SIG-M5 (cell line): ENCODE results near the gene TSHZ2.
"Not testable (repeated sequence)": the region's sequence is repeated elsewhere in the genome, so short reads cannot be mapped to it uniquely, and the experiment has no call there.

ENCODE experiments used
- DNase-seq: peaks from one replicate; lab custom pipeline; 2025; lab: John Stamatoyannopoulos, UW

The TSHZ2 gene

DNA sequence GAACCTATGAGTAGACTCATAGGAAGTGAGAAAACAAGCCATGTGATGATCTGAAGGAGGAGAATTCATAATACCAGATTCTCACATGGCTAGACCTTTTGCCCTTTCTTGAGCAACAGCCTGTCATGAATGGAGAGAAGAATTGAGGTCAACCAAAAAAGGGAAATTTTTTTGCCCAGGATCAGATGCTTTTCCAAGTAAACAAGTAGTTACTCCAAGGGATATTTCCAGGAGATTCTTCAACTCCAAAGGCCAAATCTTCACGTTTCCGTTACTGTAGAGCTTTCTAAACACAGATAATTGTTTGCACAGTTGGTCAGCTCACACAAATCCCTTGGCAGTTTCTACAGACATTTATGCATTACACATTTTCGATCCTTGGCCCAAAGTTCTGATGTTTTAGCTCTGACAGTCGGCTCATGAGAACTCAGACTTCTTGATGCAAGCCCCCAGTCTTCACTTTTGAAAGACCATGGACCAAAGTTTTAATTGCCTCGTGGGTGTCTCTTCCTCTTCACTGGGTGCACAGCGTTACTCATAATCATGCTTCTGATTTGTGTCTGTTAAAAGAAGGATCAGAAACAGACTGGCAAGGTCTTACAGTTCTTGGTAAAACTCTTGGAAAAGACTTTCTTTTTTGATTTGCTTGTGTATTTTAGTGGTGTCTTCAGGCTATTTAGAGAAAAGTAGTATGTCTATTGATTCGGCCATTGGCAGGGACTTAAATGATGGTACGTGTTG lies 115.0 kb downstream of the TSHZ2 start:
- DNase-seq: no peak

DNA sequence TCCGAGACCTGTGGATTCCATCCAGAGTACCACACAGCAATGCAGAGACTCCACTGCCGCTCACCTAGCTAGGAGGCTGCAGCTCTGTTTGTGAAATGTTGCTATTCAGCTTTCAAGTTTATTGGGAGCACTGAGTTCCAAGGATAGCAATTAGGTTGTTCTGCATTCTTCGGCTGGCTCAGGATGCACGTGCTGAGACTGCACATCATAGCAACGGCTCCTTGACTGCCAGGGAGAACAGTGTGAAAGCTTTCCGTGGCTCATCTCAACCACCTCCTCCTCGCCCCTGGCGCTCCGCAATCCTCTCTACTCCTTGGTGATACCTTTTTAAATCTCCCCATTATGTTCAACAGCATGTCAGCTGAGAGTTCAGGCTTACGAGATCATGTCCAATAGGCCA lies 116.6 kb downstream of the TSHZ2 start:
- no peak for DNase-seq

DNA sequence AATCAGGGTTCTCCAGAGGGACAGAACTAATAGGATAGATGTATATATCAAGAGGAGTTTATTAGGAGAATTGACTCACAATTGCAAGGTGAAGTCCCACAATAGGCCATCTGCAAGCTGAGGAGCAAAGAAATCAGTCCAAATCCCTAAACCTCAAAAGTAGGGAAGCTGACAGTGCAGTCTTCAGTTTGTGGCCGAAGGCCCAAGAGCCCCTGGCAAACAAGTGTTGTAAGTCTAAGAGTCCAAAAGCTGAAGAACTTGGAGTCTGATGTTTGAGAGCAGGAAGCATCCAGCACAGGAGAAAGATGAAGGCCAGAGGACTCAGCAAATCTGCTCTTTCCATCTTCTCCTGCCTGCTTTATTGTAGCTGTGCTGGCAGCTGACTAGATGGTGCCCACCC lies 117.7 kb downstream of the TSHZ2 start:
- not testable (repeated sequence) for DNase-seq

DNA sequence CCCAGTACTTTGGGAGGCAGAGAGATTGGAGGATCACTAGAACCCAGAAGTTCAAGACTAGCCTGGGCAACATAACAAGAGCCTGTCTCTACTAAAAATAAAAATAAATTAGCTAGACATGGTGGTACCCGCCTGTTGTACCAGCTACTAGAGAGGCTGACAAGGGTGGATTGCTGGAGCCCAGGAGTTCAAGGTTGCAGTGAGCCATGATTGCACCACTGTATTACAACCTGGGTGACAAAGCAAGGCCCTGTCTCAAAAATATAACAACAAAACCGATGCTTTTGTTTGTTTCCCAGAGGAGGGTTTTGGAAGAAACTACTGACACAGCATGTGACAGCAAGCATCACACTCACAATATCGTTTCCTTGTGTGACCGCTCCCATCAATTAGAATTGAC lies 119.6 kb downstream of the TSHZ2 start:
- DNase-seq: no peak

DNA sequence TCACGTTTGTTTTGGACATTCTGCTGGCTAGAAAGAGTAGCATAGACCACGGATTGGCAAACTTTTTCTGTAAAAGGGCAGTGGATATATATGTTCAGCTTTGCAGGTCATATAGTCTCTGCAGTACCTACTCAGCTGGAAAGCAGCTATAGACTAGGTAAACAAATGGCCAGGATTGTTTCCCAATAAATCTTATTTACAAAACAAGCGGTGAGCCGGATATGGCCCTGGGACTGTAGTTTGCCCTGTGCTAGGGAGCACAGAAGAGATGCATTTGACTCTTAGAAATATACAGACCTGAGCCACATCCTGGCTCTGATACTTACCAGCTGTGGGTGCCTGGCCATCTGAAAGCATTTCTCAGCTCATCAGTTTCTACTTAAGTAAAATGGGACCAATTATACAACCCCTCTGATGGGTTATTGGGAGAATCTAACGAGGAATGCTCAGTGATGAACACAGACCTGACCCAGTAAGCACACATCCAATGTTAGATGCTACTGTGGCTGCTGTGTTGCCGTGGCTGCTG lies 120.7 kb downstream of the TSHZ2 start:
- no peak for DNase-seq

DNA sequence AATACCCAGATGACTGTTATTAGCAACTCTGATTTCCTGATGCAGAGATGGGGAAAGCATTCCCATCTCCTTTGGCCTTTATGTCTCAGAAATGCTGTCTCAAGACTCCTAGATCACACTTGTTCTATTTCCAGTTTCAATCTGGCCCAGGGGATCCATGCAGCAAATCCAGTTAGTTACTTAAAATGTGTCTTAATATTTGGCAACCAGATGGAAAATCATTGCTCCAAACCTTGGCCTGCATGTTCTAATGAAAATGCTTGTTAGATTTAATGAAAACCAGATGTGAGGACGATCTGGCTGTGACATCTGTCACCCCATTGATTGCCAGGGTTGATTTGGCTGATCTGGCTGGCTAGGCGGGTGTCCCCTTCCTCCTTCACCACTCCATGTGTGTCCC lies 125.2 kb downstream of the TSHZ2 start:
- no peak for DNase-seq

DNA sequence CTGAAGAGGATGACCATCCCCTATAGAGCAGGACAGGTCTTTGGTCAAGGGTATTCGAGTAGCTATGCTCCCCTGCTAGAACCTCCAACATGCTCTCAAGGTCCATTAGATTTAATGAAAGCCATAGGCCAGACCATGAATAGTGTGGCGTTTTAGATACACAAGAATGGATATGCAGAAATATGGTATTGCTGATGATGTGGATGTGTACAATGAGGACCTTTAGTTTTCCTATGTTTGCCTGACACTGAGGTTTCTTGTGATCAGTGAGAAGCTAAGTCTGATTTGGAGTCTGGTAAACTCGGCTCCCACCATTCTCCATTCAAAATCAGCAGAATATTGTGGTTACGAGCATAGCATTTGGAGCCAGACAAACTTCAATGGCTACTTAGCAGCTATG lies 125.6 kb downstream of the TSHZ2 start:
- no peak for DNase-seq

DNA sequence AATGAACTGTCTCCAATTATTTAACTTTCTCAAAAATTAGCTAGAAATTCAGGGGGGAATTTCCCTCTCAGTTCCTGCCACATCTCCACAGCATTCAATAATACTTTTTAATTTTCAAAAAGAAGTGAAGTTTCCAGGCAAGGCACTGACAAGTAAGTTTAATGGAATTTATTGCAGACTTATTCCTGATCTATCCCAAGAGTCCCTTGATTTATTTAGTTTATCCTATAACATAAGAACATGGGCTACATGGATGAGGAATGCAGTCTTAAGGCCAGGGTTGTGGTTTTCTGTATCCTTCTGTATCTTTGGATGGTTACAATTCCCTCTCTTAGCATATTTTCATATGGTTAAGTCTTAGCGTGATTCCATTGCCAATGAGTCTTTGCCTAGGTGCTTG lies 126.5 kb downstream of the TSHZ2 start:
- no peak for DNase-seq

DNA sequence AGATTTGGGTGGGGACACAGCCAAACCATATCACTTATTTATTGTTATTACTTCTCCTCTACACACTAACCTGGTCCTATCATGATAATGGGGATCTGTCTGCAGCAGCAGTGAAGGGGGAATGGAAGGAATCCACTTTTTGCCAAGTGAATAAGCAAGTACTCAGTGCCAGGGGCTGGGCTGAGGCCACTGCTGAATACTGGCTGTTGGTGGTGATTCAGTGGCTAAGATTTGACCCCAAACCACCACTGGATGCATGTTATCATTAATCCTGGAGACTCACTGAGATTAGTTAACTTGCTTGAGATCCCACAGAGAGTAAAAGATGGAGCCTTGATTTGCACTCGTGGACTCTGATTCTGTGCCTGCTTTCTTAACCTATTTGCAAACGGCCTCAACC lies 127.7 kb downstream of the TSHZ2 start:
- no peak for DNase-seq

DNA sequence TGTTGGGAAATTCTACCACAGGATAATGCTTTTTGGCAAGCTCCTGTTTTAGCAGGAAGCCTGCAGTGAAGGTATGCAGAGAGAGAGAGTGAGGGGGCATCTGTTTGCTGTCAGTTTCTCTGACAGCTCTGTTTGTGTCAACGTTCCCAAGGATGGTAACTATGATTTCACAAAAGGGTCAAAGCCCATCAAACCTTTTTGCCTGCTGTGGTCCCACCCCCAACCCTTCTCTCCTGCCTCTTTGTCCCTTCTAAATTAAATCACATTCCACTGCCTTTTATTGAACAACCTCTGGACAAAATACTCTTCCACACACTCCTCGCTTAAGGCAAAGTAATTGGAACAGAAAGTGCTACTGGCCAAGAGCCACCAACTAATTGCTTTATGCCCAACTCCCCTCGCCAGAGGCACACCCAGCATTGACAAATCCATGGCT lies 128.3 kb downstream of the TSHZ2 start:
- no peak for DNase-seq

DNA sequence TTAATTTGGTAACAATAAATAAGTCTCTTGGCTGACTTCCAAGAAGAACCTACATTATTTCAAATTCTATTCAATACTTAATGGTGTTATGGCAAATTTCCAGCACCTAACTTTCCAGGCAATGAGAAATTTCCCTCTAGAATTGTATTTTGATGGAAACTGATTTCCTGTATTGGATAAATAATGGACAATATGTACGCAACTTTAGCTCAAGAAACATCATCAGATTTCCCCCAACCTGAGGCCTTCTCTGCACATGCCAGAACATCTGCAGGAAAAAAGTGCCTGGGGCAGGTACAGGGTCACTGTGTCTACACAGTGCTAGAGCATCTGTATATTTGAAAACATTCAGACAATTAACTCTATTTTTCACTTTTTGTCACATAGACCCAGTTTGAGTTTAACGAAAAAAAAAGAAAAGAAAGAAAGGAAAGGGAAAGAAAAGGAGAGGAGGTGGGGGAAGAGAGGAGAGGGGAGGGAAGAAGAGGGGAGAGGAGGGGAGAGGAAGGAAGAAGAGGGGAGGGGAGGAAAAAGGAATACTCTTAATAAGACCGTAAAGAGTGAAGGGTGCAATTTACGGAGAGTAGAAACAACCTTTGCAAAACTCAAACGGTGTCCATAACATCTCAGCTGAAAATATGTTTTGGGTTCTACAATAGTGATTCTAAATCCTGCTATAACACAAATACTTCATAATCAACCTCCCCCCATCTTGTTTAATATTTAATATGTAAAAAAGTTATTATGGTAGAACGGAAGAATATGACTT lies 130.0 kb downstream of the TSHZ2 start:
- no peak for DNase-seq

DNA sequence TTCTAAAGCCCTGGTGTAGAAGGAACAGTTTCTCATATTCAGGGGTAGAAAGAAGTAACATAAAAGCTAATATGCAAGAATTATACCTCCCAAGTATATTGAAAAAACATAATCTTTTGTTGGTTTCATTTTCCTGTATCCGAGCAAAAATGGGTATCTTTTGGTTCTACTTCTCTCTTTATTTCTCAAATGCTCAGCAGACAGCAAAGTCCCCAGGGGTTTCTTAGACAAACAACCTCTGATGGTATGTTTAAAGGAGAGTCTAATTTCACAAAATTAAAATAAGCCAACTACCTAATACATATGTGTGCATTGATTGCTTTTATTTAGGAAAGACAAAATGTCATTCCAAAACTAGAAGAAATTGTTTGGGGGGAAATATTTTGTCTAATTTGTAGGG lies 131.0 kb downstream of the TSHZ2 start:
- no peak for DNase-seq

DNA sequence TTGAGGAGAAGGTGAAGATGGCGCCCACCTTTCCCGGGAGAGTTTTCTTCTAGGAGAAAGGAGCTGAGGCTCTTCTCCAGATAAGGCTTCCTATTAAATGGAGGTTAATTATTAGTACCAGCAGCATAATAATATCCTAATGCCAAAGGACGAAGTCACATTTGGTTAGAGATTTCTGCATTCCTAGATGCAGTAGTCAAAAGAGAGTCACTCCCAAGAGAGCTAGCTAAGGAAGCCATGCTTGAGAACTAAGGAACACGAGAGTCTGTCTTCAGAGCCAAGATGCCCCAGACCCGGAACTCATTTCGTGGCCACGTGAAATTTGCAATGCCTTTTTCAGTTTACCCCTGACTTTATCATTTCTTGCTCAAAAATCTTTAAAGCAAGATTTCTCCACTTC lies 132.7 kb downstream of the TSHZ2 start:
- no peak for DNase-seq

DNA sequence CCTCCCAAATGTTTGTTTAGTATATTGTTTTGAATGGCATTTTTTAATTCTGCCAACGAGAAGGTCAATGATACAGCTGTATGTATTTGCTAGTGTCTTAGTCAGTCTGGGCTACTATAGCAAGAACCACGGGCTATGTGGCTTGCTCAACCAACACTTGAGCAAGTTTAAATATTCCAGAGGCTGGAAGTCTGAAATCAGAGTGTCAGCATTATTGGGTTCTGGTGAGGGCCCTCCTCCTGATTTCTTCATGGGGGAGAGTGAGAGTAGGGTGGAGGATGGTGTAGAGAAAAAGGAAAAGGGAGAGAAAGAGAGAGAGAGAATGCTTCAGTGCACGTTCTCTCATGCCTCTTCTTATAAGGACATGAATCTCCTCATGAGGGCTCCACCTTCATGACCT lies 144.6 kb downstream of the TSHZ2 start:
- no peak for DNase-seq

DNA sequence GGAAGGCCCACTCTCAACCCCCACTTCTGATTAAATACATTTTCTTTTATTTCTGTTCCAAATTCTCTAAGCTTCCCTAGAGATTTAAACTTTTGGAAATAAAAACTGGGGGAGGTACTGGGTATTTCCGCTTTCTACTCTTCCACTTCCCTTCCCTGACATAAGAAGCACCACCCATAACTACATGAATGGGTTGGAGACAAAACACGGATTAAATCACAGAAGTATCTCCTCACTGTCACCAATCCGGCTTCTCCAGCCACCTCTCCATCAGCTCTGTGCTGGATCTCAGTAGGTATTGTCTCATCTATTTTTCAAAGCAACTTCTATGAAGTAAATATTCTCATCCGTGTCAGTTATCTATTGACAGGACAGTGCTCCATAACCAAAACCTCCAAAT lies 150.7 kb downstream of the TSHZ2 start:
- no peak for DNase-seq

DNA sequence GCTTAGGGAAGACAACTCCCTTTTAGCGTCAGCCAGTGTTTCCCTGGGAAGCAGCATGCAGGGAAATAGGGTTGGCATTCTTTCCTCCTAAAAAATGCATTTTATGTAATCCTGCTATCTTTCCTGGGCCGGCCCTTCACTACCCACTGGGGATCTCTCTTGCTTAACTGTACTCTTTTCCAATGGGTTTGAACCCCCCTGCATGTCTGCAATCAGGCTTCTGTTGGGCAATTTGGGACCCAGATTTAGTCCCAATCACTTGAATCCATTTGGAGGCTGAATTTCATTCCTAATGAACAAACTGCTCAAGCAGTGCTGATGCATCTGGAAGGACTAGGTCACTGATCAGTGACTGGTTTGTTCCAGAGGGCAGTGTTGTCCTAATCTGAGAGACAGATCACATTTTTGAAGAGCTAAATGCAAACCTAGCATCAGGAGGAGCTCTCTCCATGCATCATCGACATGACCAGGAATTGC lies 152.0 kb downstream of the TSHZ2 start:
- no peak for DNase-seq

DNA sequence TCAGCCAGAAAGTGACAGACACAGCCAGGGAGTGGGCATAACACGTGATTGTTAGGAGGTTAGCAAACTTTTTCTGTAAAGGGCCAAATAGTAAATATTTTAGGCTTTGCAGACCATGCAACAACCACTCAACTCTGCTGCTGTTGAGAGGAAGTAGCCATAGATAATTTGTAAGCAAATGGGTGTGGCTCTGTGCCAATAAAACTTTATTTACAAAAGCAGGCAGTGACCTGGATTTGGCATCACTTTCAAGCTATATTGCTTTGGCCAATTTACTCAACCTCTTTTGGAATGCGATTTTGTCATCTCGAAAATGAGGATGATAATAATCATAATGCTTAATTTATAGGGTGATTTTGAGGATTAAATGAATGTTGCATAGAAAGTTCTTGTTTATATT lies 152.6 kb downstream of the TSHZ2 start:
- DNase-seq: no peak

DNA sequence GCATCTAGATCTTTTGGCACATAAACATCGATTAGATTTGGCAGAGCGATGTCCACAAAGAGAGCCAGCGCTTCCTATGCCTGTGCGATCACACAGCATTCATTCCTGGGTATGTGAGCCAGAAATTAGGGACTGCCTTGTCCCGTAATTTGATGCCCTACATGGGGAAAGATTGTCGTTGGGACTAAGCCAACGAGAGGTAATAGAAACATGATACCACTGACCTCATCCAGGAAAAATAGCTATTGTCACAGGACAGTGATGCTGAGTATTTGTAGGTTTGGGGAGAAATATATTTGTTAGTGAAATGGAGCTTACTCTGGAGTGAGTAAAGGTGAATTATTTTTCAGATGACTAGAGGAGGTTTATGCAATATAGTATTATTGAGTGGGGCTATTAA lies 154.0 kb downstream of the TSHZ2 start:
- no peak for DNase-seq

DNA sequence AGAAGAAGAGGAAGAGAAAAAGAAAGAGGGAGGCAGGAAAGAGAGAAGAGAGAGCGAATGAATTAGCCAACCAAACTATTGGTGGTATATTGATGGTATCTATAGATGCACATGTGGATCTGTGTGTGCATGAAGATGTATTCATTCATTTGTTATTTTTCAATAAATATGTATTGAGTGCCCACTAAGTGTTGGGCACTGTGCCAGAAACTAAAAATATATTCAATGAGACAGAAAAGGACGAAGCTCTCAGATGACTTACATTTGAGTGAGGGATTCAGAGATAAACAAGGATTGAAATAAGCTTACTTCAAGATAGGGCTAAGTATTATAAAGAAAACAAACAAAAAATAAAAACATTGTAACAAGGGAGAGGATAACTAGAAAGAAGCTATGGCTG lies 154.9 kb downstream of the TSHZ2 start:
- DNase-seq: no peak

DNA sequence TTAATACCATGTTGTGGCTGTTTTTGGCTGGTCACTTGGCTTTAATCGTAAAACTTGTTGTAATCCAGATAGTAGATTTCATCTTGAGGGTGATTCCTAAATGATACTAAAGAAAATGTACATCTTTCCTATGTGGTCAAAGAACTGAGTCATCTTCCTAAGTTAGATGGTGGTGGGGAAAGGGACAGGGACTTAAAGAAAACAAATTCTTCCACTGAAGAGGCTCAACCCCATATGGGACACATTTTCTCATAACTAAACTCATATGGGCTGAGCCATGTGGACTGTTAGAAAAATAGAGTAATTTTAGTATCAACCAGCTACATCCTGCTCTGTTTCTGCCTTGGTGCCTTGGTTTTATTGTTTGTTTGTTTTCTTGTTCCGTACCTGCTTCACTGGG lies 155.8 kb downstream of the TSHZ2 start:
- DNase-seq: no peak

DNA sequence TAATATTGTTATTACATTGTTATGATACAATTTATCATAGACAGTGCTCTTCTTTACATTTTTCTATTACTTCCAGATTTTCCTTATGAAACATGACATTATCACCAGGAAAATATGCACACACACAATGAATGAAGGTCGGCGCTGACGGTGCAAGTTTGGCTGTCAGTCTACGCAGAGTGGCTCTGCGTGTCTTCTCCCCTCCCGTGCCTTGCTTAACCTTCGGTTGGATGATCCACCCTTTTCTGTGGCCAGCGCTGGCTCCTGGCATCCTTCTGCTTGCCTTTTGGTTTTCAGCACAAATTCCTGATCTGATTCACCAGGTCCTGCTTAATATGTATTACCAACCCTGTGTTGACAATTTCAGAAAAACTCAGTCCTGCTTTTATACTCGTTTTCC lies 157.4 kb downstream of the TSHZ2 start:
- no peak for DNase-seq

DNA sequence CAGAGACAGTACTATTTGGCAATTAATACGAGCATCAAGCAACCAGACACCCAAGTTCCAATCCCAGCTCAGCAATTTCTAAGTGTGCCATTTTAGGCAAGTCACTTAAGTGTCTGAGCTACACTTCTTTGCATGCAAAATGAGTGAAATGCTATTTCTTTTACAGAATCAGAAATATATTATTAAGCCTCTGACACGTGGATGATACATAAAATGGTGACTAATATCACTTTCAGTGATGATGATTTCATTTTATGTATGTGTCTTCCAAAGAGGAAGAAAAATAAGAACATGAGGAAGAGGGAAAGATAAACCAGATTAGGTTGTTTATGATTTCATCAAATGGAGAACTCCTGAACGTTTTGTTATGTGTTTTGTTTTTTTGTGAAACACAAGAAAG lies 158.6 kb downstream of the TSHZ2 start:
- DNase-seq: no peak

DNA sequence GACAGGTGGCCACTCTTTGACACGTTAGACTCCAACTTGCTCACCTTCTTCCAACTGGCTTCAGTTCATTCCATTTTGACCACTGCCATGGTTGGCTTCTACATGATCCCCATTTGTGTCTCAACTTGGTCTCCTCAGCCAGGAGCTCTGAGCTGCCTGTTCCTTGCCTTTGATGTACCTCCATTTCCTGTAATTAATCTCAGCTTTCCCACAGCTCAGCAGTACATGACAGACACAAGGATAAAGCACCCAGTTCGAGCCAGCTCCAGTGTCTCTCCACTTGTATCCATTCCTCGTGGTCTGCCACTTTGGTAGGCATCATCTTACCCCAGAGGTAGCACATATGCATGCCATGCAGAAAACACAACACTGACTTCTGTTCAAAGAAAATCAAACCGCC lies 161.0 kb downstream of the TSHZ2 start:
- no peak for DNase-seq
